Ectodermal cell (in vitro differentiated cells): ENCODE results near the gene TAPT1.

ENCODE experiments used
- H3K27ac ChIP-seq: 2 replicates; pipeline ENCODE4 v1.7.0; 2013; ENCODE audit warnings: mild to moderate bottlenecking, low read depth, low read length; ENCODE audit not compliant: insufficient read depth, poor library complexity, severe bottlenecking
- H3K27me3 ChIP-seq: 2 replicates; pipeline ENCODE4 v1.7.0; 2013; ENCODE audit warnings: mild to moderate bottlenecking, low read length; ENCODE audit not compliant: insufficient read depth, control insufficient read depth, poor library complexity, severe bottlenecking
- H3K36me3 ChIP-seq: one replicate; pipeline ENCODE4 v1.7.0; 2013; ENCODE audit warnings: low read length; ENCODE audit not compliant: control insufficient read depth, insufficient read depth
- H3K4me1 ChIP-seq: one replicate; pipeline ENCODE4 v1.7.0; 2013; ENCODE audit warnings: low read length; ENCODE audit not compliant: control insufficient read depth, insufficient read depth
- H3K4me3 ChIP-seq: 2 replicates; pipeline ENCODE4 v1.7.0; 2013; ENCODE audit warnings: low read depth, low read length, control low read depth; ENCODE audit not compliant: insufficient read depth
- H3K9me3 ChIP-seq: 2 replicates; pipeline ENCODE4 v1.7.0; 2013; ENCODE audit warnings: mild to moderate bottlenecking, low read length, moderate library complexity; ENCODE audit not compliant: control insufficient read depth
- WGBS, 2 experiments: methylation state at CpG; one replicate each; pipeline ENCODE4 v1.1.7; 2013; ENCODE audit warnings: missing lambda C conversion rate in 2 of 2; 5-methylcytosine and 5-hydroxymethylcytosine counted together

The TAPT1 gene

DNA sequence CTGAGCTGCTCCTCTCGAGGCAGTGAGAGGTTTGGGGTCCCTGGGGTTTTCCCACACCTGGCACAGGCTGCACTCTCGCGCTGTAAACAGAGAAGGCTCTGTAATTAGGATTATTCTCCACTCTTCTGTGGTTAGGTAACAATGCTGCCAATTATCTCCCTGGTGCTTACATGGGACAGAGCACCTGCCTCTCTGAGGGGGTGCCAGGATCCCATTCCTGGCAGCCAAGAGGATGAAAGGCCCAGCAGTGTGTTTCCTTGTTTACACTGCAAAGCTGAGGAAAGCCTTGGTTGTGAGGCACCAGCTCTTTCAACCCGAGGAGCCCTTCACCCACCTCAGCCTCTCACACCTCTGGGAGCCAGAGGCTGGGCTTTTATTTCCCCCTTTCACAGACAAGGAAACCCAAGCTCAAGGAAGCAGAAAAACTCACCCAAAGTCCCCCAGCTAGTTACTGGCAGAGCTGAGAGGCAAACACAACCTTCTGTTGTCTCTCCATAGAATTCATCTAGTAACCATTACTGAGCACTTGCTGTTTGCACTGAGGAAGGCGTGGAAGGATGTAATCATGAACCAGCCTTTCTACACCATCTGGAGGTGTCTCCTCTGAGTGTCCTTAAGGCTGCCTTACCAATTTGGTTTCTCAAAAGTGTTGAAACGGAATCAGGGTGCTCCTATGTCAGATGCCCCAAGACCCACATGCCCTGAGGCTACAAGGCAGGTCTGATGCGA lies 102.8 kb downstream of the TAPT1 start:
- 69 to 70% methylated on average over 7 of the region's 7 CpGs for WGBS, 2 experiments
- H3K36me3 ChIP-seq = no peaks in the 10 kb centered on the region
- H3K4me1 ChIP-seq = no peaks in the 10 kb centered on the region
- H3K27me3 ChIP-seq = no peaks in the 10 kb centered on the region
- H3K9me3 ChIP-seq = no peaks in the 10 kb centered on the region
- no peak overlapping the region for H3K4me3 ChIP-seq
- H3K27ac ChIP-seq = no peak overlapping the region

DNA sequence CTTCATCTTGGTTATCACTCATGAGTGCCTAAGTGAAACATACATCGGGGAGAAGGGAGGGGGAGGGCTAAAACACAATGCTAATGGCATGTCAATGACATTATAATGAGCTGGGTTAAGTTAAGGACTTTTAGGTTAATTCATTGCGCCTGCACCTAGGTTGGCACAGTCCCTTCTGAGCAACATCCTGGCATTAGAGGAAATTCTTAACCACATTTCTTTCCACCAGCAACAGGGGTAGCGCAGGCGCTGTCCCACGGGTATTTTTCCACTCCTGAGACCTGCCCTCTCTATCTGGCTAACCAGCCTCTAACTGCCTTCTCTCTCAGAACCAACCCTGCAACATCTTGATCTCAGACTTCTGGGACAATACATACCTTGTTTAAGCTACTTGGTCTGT lies 103.5 kb downstream of the TAPT1 start:
- WGBS, 2 experiments = 82 to 88% methylated on average over 5 of the region's 5 CpGs
- H3K4me1 ChIP-seq = no peaks in the 10 kb centered on the region
- no peak overlapping the region for H3K27ac ChIP-seq
- H3K36me3 ChIP-seq = no peaks in the 10 kb centered on the region
- no peak overlapping the region for H3K4me3 ChIP-seq
- H3K9me3 ChIP-seq = no peaks in the 10 kb centered on the region
- no peaks in the 10 kb centered on the region for H3K27me3 ChIP-seq

DNA sequence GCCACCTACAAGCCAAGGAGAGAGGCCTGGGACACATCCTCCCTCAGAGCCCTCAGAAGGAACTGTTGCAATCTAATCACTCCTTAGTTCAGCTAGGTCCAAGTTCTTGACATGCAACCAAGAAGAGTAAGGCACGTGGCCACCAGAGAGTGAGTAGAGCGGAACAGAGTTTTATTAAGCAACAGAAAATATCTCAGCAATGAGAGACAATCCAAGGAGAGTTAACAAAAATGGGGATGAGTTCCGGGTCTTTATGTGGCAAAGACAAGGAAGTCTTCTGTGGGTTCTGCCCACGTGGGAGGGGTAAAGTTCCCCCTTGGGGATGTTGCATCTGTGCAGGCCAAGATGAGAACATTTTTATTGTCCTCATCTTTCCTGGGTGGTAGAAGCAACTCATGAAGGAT lies 104.0 kb downstream of the TAPT1 start:
- Histone ChIP-seq H3K4me1 (no peaks in the 10 kb centered on the region), H3K4me3 (no peak overlapping the region), H3K9me3 (no peaks in the 10 kb centered on the region), H3K27me3 (no peaks in the 10 kb centered on the region), H3K36me3 (no peaks in the 10 kb centered on the region), H3K27ac (no peak overlapping the region)
- 94 to 97% methylated on average over 4 of the region's 4 CpGs for WGBS, 2 experiments

DNA sequence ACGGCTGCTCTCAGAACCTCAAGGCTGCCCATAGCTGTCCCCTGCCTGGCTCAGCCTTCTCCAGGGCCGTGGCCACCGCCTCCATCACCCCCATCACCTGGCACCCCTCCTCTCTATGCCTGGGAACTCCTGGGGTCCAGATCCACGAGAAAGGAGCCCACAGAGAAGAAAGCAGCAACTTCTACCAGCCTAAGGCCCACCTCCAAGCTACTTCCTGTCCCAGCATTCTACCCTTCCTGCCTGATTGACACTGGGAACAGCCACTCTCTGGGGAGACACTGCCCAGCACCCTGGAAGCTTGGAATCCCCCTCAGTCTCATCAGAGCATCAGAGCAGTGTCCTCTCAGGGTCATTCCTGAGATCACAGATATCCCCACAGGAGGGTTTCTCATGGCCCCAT lies 105.6 kb downstream of the TAPT1 start:
- H3K9me3 ChIP-seq = no peaks in the 10 kb centered on the region
- no peaks in the 10 kb centered on the region for H3K36me3 ChIP-seq
- H3K27me3 ChIP-seq = no peaks in the 10 kb centered on the region
- H3K4me1 ChIP-seq = no peaks in the 10 kb centered on the region
- 92 to 97% methylated on average over 4 of the region's 4 CpGs for WGBS, 2 experiments
- no peak overlapping the region for H3K4me3 ChIP-seq
- H3K27ac ChIP-seq = no peak overlapping the region

DNA sequence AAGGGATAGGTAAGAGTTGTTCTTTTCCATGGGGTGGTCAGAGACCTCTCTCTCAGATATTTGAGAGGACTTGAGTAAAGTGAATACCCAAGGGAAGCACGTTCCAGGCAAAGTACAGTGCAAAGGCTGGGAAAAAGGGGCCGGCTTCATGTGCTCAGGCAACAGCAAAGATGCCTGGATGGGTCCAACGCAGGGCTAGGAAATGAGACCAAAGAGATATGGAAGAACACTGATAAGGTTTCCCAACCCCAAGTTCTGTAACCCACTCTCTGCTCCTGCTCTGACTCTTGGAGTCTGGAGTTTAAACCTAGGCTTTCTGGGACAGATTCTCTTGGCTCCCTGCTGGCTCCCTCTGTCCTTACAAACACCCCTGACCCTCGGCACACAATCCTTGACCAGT lies 106.3 kb downstream of the TAPT1 start:
- WGBS, 2 experiments = 77 to 78% methylated on average over 4 of the region's 4 CpGs
- H3K4me3 ChIP-seq = no peak overlapping the region
- no peaks in the 10 kb centered on the region for H3K9me3 ChIP-seq
- H3K4me1 ChIP-seq = no peaks in the 10 kb centered on the region
- H3K36me3 ChIP-seq = no peaks in the 10 kb centered on the region
- H3K27ac ChIP-seq = no peak overlapping the region
- no peaks in the 10 kb centered on the region for H3K27me3 ChIP-seq

DNA sequence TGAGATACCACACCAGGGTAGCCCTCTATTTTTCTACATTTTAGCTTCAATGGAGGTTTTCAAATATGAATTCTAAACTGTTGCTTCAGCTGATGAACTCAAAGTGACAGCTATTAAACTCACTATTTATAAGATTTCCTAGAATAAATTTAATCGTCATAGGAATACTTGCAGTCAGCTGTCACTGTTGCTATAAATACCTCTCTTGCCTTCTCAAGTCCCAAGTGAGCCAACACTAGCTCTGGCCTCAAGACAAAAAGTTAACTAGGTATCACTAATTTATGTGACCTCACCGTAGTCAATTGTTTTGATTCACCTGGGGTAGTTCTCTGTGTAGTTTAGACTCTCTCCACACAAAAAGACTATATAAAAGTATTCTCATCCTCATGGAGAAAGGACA lies 108.2 kb downstream of the TAPT1 start:
- H3K36me3 ChIP-seq = no peaks in the 10 kb centered on the region
- H3K4me3 ChIP-seq = no peak overlapping the region
- H3K4me1 ChIP-seq = no peaks in the 10 kb centered on the region
- H3K27ac ChIP-seq = no peak overlapping the region
- 94 to 100% methylated on average over 1 to 2 of the region's 2 CpGs for WGBS, 2 experiments
- H3K27me3 ChIP-seq = no peaks in the 10 kb centered on the region
- H3K9me3 ChIP-seq = no peaks in the 10 kb centered on the region

DNA sequence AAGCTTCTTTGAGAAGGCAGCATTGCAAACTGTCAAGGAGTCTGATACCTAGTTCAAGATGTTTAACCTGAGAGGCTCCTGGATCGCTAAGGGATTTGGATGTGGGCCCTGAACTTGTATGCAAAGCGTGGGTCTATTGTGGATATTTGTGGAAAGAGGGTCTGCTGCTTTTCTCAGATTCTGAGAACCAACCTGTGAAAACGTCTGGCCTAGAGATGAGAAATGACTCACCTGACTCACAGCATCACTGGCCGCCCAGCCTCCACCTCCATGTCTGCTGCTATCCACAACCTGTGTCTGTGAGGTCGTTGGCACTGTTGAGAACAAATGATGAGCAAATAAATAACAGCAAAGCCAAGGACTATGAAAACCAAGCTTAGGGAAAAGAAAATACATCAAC lies 109.1 kb downstream of the TAPT1 start:
- Histone ChIP-seq H3K27me3 (no peaks in the 10 kb centered on the region), H3K9me3 (no peaks in the 10 kb centered on the region), H3K27ac (no peak overlapping the region), H3K4me3 (no peak overlapping the region), H3K36me3 (no peaks in the 10 kb centered on the region), H3K4me1 (no peaks in the 10 kb centered on the region)
- 88 to 92% methylated on average over 5 of the region's 5 CpGs for WGBS, 2 experiments

DNA sequence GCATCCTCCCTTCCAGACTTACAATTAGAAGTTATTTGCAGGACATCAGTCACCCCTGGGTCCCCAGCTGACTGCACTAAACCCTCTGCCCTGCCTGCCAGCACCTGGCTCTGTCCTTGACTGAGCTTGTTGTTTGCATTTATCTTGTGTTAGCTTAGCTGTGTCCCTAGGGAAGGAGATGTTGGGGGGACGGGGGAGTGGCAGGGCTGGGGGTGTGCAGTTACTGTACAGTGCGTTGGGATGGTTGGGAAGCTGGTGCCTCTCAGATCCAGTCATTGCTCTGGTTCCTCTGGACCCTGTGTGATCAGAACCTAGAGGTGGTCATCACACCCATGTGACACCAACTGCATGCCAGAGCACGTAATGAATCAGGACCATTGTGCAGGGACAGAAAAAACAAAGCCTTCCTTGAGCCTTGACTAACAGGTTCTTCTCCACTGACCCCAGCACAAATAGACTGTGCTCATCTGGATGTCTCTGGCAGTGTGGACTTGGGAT lies 109.7 kb downstream of the TAPT1 start:
- no peaks in the 10 kb centered on the region for H3K27me3 ChIP-seq
- no peaks in the 10 kb centered on the region for H3K9me3 ChIP-seq
- no peak overlapping the region for H3K4me3 ChIP-seq
- no peaks in the 10 kb centered on the region for H3K36me3 ChIP-seq
- H3K4me1 ChIP-seq = no peaks in the 10 kb centered on the region
- WGBS, 2 experiments = 61 to 66% methylated on average over 3 of the region's 3 CpGs
- no peak overlapping the region for H3K27ac ChIP-seq

DNA sequence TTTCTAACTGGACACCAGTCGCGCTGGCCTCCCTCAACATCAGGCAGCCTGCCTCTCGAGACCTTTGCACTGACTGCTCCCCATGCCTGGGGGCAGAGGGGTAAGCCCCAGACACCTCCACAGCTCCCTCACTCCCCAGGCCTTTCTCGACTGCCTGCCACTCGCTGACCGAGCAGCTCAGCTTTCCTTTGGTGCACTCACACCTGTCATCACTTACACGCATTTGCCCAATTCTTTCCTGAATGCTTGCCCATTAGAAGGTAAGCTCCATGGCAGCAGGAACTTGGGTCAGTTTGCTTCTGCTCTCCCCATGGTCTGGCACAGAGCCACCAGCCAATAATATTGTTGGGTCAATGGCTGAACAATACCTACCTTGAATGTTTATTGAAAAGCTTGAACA lies 110.3 kb downstream of the TAPT1 start:
- H3K27me3 ChIP-seq = no peaks in the 10 kb centered on the region

DNA sequence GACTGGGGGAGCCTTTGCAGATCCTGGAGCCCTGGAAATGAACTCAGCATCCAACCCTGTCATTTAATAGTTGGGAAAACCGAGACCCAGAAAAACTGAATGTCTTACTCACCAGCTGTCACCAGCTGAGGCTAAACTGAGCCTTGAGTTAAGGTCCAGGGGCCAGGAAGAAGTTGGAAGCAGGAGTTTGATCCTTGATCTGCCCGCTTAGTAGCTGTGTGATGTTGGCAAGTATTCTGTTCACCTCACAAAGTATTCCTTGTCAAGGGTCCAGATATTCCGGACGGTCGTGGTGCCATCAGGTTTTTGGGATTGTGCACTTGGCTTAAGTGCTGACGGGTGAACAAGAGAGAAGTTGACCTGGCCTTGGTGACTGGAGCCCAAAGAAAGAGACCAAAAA lies 111.7 kb downstream of the TAPT1 start:
- no peaks in the 10 kb centered on the region for H3K4me1 ChIP-seq
- H3K4me3 ChIP-seq = no peak overlapping the region
- 87 to 92% methylated on average over 6 of the region's 6 CpGs for WGBS, 2 experiments
- H3K27me3 ChIP-seq = no peaks in the 10 kb centered on the region
- no peaks in the 10 kb centered on the region for H3K9me3 ChIP-seq
- no peak overlapping the region for H3K27ac ChIP-seq
- H3K36me3 ChIP-seq = no peaks in the 10 kb centered on the region

More for the DNA sequence above, 110.3 kb downstream of the TAPT1 start:
- Histone ChIP-seq H3K4me1 (no peaks in the 10 kb centered on the region), H3K27ac (no peak overlapping the region), H3K9me3 (no peaks in the 10 kb centered on the region), H3K4me3 (no peak overlapping the region), H3K36me3 (no peaks in the 10 kb centered on the region)
- 92 to 93% methylated on average over 7 of the region's 7 CpGs for WGBS, 2 experiments
